T-helper 9 cell (primary cell): ENCODE measurements around the gene ADGRG6.

Experiments
- DNase-seq: peaks from one replicate; pipeline ENCODE4 v3.0.0-alpha.2; 2020

The ADGRG6 gene

GRCh38 chr6:142380626-142381025 lies 78.8 kb downstream of the ADGRG6 start:
- DNase-seq = no peak

GRCh38 chr6:142381181-142381580 lies 79.4 kb downstream of the ADGRG6 start:
- no peak for DNase-seq

- DNase-seq = no peak
Measured at GRCh38 chr6:142381845-142382378, 80.1 kb downstream of the ADGRG6 start.

GRCh38 chr6:142384519-142385254 lies 82.9 kb downstream of the ADGRG6 start:
- DNase-seq = no peak

GRCh38 chr6:142385352-142385751 lies 83.5 kb downstream of the ADGRG6 start:
- DNase-seq = no peak

- DNase-seq = no peak
Measured at GRCh38 chr6:142386657-142387056, 84.8 kb downstream of the ADGRG6 start.

GRCh38 chr6:142387997-142388815 lies 86.4 kb downstream of the ADGRG6 start:
- no peak for DNase-seq

GRCh38 chr6:142395266-142395665 lies 93.5 kb downstream of the ADGRG6 start:
- DNase-seq = no peak

- no peak for DNase-seq
Measured at GRCh38 chr6:142395768-142396231, 94.0 kb downstream of the ADGRG6 start.

- no peak for DNase-seq
Measured at GRCh38 chr6:142398353-142398752, 96.5 kb downstream of the ADGRG6 start.

GRCh38 chr6:142399739-142400138 lies 97.9 kb downstream of the ADGRG6 start:
- DNase-seq = no peak

GRCh38 chr6:142400495-142400894 lies 98.7 kb downstream of the ADGRG6 start:
- no peak for DNase-seq

GRCh38 chr6:142401838-142402237 lies 100.0 kb downstream of the ADGRG6 start:
- no peak for DNase-seq

- no peak for DNase-seq
Measured at GRCh38 chr6:142404751-142405150, 102.9 kb downstream of the ADGRG6 start.

GRCh38 chr6:142406131-142406530 lies 104.3 kb downstream of the ADGRG6 start:
- DNase-seq = no peak

GRCh38 chr6:142407685-142408273 lies 106.0 kb downstream of the ADGRG6 start:
- DNase-seq = no peak

- no peak for DNase-seq
Measured at GRCh38 chr6:142408409-142408808, 106.6 kb downstream of the ADGRG6 start.

GRCh38 chr6:142409794-142410193 lies 108.0 kb downstream of the ADGRG6 start:
- DNase-seq = no peak

GRCh38 chr6:142411145-142411544 lies 109.3 kb downstream of the ADGRG6 start:
- no peak for DNase-seq

GRCh38 chr6:142412241-142412640 lies 110.4 kb downstream of the ADGRG6 start:
- DNase-seq = no peak

- DNase-seq = no peak
Measured at GRCh38 chr6:142412658-142413057, 110.9 kb downstream of the ADGRG6 start.

- no peak for DNase-seq
Measured at GRCh38 chr6:142413111-142413510, 111.3 kb downstream of the ADGRG6 start.
